CD4-positive, alpha-beta T cell (primary cell): ENCODE results near the gene SLC25A51. TPM values are rescaled to one million over a fixed set of nuclear protein-coding genes. Genes with fewer than 3 reads are reported as not detected.
A peak's percentile ranks its signal among the peaks of the same experiment; 100 is the strongest.
"Not testable (repeated sequence)": the region's sequence is repeated elsewhere in the genome, so short reads cannot be mapped to it uniquely, and the experiment has no call there.

Experiments
- ATAC-seq: fragments of 200-7000 bp; cut with Tn5 transposase; one replicate; pipeline ENCODE4 v1.10.0; 2022; ENCODE audit warnings: mild to moderate bottlenecking; ENCODE audit not compliant: poor library complexity
- CTCF ChIA-PET: fragments of 350-600 bp; sonication (Branson Sonifier 250); formaldehyde crosslinking; loops from one replicate; lab custom pipeline; 2021; ENCODE audit warnings: antibody characterized with exemption, inconsistent platforms; lab: Charles Lee
- POLR2A ChIA-PET: fragments of 350-600 bp; sonication (Branson Sonifier 250); formaldehyde crosslinking; loops from one replicate; lab custom pipeline; 2021; ENCODE audit warnings: antibody characterized with exemption, inconsistent platforms; lab: Charles Lee
- DNase-seq, 14 experiments: peaks; one replicate each; pipeline ENCODE4 v3.0.0-alpha.2; 2013 to 2020; ENCODE audit warnings: mixed read lengths in 2 of 14
- H3K27ac ChIP-seq, 2 donors: one replicate each; pipeline versions ENCODE4 v1.5.1 to v1.7.0; 2013; ENCODE audit warnings: low read length in 2 of 2, low read depth in 1 of 2, mild to moderate bottlenecking in 1 of 2
- H3K27me3 ChIP-seq, 2 experiments: 1 replicate in 1 of 2; 2 replicates in 1 of 2; pipeline versions ENCODE4 v1.6.1 to v1.7.0; 2013; ENCODE audit warnings: low read length in 2 of 2, control low read depth in 1 of 2, mild to moderate bottlenecking in 1 of 2, moderate library complexity in 1 of 2; ENCODE audit not compliant: insufficient read depth in 2 of 2, control insufficient read depth in 1 of 2
- H3K36me3 ChIP-seq: one replicate; pipeline ENCODE4 v1.6.1; 2013; ENCODE audit warnings: low read length, control low read depth; ENCODE audit not compliant: insufficient read depth
- H3K4me1 ChIP-seq: one replicate; pipeline ENCODE4 v1.6.1; 2013; ENCODE audit warnings: low read length, control low read depth; ENCODE audit not compliant: insufficient read depth
- H3K4me3 ChIP-seq: one replicate; pipeline ENCODE4 v1.5.1; 2013; ENCODE audit warnings: mild to moderate bottlenecking, low read length, moderate library complexity
- H3K9me3 ChIP-seq, 2 experiments: 1 replicate in 1 of 2; 2 replicates in 1 of 2; pipeline versions ENCODE4 v1.6.1 to v1.7.0; 2013; ENCODE audit warnings: low read length in 2 of 2, mild to moderate bottlenecking in 2 of 2, control low read depth in 1 of 2, moderate library complexity in 1 of 2; ENCODE audit not compliant: control insufficient read depth in 1 of 2, insufficient read depth in 1 of 2
- H3K27ac Mint-ChIP-seq: one replicate; pipeline ENCODE4 v1.8.0; 2020; ENCODE audit warnings: mixed read lengths
- H3K27me3 Mint-ChIP-seq: one replicate; pipeline ENCODE4 v1.8.0; 2021; ENCODE audit warnings: mixed read lengths
- H3K36me3 Mint-ChIP-seq: one replicate; pipeline ENCODE4 v1.8.0; 2021; ENCODE audit warnings: low read depth, mixed read lengths
- H3K4me1 Mint-ChIP-seq: one replicate; pipeline ENCODE4 v1.8.0; 2021; ENCODE audit warnings: low read depth, mixed read lengths
- H3K4me3 Mint-ChIP-seq: one replicate; pipeline ENCODE4 v1.8.0; 2020; ENCODE audit warnings: mild to moderate bottlenecking, mixed read lengths
- H3K9me3 Mint-ChIP-seq: one replicate; pipeline ENCODE4 v1.8.0; 2020; ENCODE audit warnings: mixed read lengths
- intact Hi-C, 2 experiments: fragments of 100-400 bp; cut with DNase I in 1 of 2; cut with micrococcal nuclease in 1 of 2; formaldehyde crosslinking; loops; one replicate each; pipeline versions ENCODE4 v1.15.1 to v1.9.0; 2023 to 2025; cut with DNase I, micrococcal nuclease
- total RNA-seq, 174 experiments: library from RNA in 2 of 174; stranded (reverse) in 2 of 174; gene quantifications; one replicate each; pipeline ENCODE4 v1.2.3 and lab custom pipeline; 2021 to 2026
- TF ChIP-seq, protein P1 (sequence below): fragments of 200-600 bp; IDR thresholded peaks from one replicate; pipeline ENCODE4 v1.8.0; 2022; ENCODE audit warnings: antibody characterized with exemption, mild to moderate bottlenecking

SLC25A51 gene
- total RNA-seq, 2 experiments from 2014 or later: 13.3 to 13.8 TPM

DNA sequence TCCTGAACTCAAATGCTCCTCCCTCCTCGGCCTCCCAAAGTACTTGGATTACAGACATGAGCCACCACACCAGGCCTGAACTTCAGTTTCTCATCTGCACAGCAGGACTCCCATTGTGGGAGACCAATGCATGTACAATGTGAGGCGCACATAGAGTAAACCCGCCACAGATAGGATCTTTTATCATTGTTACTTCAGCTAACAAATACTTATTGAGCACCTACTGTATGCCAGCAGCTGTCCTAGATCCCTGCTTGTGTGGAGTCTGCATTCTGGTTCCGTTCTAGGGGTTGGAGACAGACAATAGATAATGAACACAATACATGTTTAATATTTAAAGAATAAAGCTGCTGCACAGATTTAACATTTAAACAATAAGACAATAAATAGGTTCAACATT, 6.3 kb upstream of the SLC25A51 start:
- no peaks in the 10 kb centered on the region for H3K4me1 ChIP-seq
- TF ChIP-seq, protein P1, sequence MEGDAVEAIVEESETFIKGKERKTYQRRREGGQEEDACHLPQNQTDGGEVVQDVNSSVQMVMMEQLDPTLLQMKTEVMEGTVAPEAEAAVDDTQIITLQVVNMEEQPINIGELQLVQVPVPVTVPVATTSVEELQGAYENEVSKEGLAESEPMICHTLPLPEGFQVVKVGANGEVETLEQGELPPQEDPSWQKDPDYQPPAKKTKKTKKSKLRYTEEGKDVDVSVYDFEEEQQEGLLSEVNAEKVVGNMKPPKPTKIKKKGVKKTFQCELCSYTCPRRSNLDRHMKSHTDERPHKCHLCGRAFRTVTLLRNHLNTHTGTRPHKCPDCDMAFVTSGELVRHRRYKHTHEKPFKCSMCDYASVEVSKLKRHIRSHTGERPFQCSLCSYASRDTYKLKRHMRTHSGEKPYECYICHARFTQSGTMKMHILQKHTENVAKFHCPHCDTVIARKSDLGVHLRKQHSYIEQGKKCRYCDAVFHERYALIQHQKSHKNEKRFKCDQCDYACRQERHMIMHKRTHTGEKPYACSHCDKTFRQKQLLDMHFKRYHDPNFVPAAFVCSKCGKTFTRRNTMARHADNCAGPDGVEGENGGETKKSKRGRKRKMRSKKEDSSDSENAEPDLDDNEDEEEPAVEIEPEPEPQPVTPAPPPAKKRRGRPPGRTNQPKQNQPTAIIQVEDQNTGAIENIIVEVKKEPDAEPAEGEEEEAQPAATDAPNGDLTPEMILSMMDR: no peak
- ATAC-seq: no peak
- intact Hi-C loops: loop anchor here (5.0 kb wide), 4 partner anchors 152 to 428 kb away; no protein-coding TSS in a partner anchor
- Mint-ChIP-seq H3K4me3 (no peak overlapping the region), H3K27ac (no peak overlapping the region), H3K4me1 (no peaks in the 10 kb centered on the region), H3K36me3 (no peaks in the 10 kb centered on the region), H3K27me3 (peaks cover 5% of the 10 kb centered on the region), H3K9me3 (no peaks in the 10 kb centered on the region)
- no peaks in the 10 kb centered on the region for H3K9me3 ChIP-seq
- no peaks in the 10 kb centered on the region for H3K27me3 ChIP-seq
- DNase-seq: no peak
- POLR2A ChIA-PET: no interaction called here
- CTCF ChIA-PET: no interaction called here
- no peak overlapping the region for H3K4me3 ChIP-seq
- H3K36me3 ChIP-seq: no peaks in the 10 kb centered on the region
- no peak overlapping the region for H3K27ac ChIP-seq

DNA sequence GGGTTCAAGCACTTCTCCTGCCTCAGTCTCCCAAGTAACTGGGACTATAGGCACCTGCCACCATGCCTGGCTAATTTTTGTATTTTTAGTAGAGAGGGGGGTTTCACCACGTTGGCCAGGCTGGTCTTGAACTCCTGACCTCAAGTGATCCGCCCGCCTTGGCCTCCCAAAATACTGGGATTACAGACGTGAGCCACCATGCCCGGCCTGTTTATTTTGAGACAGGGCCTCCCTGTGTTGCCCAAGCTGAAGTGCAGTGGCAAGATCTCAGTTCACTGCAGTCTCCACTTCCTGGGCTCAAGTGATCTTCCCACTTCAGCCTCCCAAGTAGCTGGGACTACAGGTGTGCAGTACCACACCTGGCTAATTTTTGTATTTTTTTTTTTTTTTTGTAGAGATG, 5.9 kb upstream of the SLC25A51 start:
- ATAC-seq, H3K9me3 ChIP-seq, H3K4me1 ChIP-seq, H3K4me3 ChIP-seq, H3K4me3 Mint-ChIP-seq, CTCF ChIA-PET, H3K27me3 Mint-ChIP-seq, DNase-seq, H3K36me3 ChIP-seq, H3K27ac Mint-ChIP-seq, H3K4me1 Mint-ChIP-seq, H3K27ac ChIP-seq, POLR2A ChIA-PET, H3K27me3 ChIP-seq, H3K9me3 Mint-ChIP-seq, H3K36me3 Mint-ChIP-seq: not testable (repeated sequence)
- intact Hi-C loops: loop anchor here (5.0 kb wide), 4 partner anchors 152 to 428 kb away; no protein-coding TSS in a partner anchor

DNA sequence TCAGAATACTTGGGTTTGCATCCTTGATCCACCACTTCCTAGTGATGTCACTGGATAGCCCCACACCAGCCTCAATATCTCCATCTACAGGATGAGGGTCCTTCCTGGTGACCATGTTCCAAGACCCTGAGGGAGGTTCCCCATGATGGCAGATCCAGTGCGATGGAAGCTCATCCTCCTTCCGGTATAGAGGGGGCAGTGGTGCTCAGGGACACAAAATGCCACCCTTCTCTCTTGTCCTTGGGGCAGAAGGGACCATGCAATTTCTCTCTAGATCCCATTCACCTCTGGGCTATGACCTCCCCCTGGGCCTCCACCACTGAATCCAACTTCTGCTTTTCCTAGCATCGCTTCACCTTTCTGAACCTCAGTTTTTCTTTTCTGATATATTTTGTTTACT, 5.4 kb upstream of the SLC25A51 start:
- Mint-ChIP-seq H3K27me3 (peaks cover 5% of the 10 kb centered on the region), H3K36me3 (peaks cover 1% of the 10 kb centered on the region), H3K4me3 (no peak overlapping the region), H3K4me1 (peaks cover 9% of the 10 kb centered on the region), H3K9me3 (no peaks in the 10 kb centered on the region), H3K27ac (no peak overlapping the region)
- ATAC-seq (no peak), DNase-seq (no peak)
- Histone ChIP-seq H3K27ac (no peak overlapping the region), H3K36me3 (no peaks in the 10 kb centered on the region), H3K4me3 (no peak overlapping the region), H3K9me3 (no peaks in the 10 kb centered on the region), H3K27me3 (no peaks in the 10 kb centered on the region), H3K4me1 (peaks cover 9% of the 10 kb centered on the region)
- TF ChIP-seq, protein P1: no peak
- POLR2A ChIA-PET: no interaction called here
- CTCF ChIA-PET: no interaction called here
- intact Hi-C loops: no loop called here

DNA sequence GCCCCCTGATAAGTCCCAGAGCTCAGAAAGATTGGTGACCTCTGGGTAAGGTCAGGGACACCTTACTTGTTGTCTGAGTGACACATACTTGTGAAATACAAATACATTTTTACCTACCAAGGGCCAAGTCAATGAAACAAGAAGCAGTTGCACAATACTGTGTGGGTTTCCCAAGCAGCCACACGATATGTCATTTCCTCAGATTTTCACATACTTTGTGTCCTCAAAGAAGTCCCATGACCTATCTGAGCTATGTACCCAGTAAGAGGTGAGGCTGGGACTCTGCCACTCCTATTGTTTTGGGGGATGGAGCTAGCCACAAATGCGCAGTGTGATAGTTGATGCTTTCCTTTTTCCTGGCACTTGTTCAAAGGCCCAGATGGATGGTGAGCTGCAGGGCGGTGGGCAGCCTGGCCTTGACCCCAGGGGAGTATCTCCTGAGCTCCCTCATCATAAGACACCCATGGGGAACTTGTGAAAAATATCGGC, 4.8 kb upstream of the SLC25A51 start:
- DNase-seq (peak in 3 of 14 experiments; percentile 24 to 71 (median 65)), ATAC-seq (no peak)
- Mint-ChIP-seq H3K27ac (no peak overlapping the region), H3K9me3 (no peaks in the 10 kb centered on the region), H3K36me3 (peaks cover 6% of the 10 kb centered on the region), H3K4me3 (no peak overlapping the region), H3K27me3 (peaks cover 5% of the 10 kb centered on the region), H3K4me1 (peaks cover 12% of the 10 kb centered on the region)
- intact Hi-C loops: no loop called here
- CTCF ChIA-PET: no interaction called here
- TF ChIP-seq, protein P1: no peak
- POLR2A ChIA-PET: no interaction called here
- no peaks in the 10 kb centered on the region for H3K9me3 ChIP-seq
- H3K27ac ChIP-seq: no peak overlapping the region
- H3K27me3 ChIP-seq: no peaks in the 10 kb centered on the region
- peaks cover 11% of the 10 kb centered on the region for H3K4me1 ChIP-seq
- no peaks in the 10 kb centered on the region for H3K36me3 ChIP-seq
- no peak overlapping the region for H3K4me3 ChIP-seq
